OCI-LY1 (cell line): ENCODE results near the gene FFAR4.

Source experiments
- CTCF ChIP-seq: fragments of 200-600 bp; sonication (generic), shearing (Covaris generic); IDR thresholded peaks from 2 replicates; pipeline ENCODE4 v1.5.1; 2017; ENCODE audit warnings: mild to moderate bottlenecking, antibody characterized with exemption, low read length, moderate library complexity, mixed read lengths
- EZH2 ChIP-seq: fragments of 200-600 bp; sonication (generic), shearing (Covaris generic); IDR thresholded peaks from 2 replicates; pipeline ENCODE4 v1.8.0; 2017; ENCODE audit warnings: borderline replicate concordance, mixed run types, mild to moderate bottlenecking, antibody characterized with exemption, low read length, moderate library complexity, mixed read lengths

DNA sequence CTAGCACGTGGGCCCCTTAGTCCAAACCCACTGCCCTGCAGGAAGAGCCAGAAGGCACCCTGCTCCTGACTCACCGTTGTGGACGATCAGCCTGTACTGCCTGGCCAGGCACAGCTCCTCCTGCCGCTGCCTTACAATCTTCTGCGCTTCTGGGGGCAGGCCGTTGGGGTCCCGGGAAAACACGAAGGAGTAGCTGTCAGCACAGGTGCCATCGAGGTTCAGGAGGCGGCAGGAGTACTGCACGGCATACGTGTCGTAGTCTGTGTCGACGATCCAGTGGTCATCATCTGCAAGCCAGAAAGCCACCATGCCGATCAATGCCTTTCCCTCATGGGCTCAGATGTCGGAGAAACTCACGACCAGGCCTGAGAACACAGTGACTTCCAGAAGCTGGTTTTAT lies 27.3 kb downstream of the FFAR4 start:
- TF ChIP-seq CTCF (no peak), EZH2 (no peak)
